GM10266 (cell line): ENCODE results near the gene ZNF579.

ENCODE experiments used
- DNase-seq: peaks from one replicate; pipeline ENCODE4 v3.0.0; 2012; ENCODE audit errors: extremely low spot score
- TF ChIP-seq, protein P1 (sequence below): IDR thresholded peaks from 2 replicates; pipeline ENCODE4 v1.5.1; 2012; ENCODE audit warnings: mild to moderate bottlenecking, low read depth; ENCODE audit not compliant: control insufficient read depth, insufficient read depth; ENCODE audit errors: missing control alignments

The ZNF579 gene

DNA sequence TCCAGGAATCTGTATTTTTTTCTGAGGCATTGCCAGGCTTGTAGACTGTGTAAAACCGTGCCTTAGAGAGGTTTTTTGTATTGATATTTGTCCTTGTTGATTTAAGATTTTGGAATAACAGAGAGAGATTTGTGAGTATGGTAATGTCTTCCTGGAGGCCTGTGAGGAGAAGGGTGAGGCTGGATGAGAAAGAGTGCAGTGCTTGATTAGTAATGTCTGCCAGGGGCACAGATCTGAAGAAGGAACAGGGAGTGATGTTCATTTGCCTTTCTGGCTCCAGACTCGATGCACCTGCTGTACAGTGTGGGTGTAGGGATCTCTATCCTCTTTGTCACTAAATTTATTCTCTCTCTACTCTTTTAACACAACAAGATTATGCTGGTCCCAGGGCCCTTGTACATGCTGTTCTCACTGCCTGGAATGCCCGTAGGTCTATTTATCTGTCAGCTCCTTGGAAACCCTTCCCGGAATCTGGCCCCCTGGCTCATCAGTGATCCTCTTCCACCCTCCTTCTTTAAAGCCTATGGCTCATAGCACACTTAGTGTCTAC is 14.4 kb upstream of the ZNF579 start:
- TF ChIP-seq, protein P1, sequence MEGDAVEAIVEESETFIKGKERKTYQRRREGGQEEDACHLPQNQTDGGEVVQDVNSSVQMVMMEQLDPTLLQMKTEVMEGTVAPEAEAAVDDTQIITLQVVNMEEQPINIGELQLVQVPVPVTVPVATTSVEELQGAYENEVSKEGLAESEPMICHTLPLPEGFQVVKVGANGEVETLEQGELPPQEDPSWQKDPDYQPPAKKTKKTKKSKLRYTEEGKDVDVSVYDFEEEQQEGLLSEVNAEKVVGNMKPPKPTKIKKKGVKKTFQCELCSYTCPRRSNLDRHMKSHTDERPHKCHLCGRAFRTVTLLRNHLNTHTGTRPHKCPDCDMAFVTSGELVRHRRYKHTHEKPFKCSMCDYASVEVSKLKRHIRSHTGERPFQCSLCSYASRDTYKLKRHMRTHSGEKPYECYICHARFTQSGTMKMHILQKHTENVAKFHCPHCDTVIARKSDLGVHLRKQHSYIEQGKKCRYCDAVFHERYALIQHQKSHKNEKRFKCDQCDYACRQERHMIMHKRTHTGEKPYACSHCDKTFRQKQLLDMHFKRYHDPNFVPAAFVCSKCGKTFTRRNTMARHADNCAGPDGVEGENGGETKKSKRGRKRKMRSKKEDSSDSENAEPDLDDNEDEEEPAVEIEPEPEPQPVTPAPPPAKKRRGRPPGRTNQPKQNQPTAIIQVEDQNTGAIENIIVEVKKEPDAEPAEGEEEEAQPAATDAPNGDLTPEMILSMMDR = no peak
- DNase-seq = no peak

DNA sequence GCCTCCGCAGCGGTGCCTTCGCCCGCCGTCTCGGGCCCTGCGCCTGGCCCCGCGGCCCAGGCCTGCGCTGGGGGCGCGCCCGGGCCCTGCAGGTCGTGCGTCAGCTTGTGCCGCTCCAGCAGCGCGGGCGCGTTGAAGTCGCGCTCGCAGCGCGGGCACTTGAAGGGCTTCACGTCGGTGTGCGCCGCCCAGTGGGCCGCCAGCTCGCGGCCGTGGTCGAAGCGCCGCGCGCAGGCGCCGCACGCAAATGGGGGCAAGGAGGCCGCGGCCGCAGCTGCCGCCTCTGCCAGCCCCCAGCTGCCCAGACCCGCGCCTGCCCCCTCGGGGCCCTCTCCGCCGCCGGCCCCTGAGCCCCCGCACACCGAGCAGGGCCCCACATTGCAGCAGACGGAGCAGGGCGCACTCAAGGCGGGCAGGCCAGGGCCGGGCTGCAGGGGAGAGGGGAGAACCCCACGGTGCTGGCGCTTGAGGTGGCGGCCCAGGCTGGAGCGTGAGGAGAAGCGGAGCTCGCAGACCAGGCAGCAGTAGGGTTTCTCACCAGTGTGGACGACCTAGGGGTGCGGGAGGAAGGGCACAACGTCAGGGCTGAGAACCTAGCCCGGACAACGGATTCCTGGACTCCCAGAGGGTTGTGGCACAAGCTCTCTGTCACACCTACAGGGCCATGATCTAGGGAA is 12.6 kb upstream of the ZNF579 start:
- no peak for DNase-seq
- TF ChIP-seq, protein P1 = no peak

DNA sequence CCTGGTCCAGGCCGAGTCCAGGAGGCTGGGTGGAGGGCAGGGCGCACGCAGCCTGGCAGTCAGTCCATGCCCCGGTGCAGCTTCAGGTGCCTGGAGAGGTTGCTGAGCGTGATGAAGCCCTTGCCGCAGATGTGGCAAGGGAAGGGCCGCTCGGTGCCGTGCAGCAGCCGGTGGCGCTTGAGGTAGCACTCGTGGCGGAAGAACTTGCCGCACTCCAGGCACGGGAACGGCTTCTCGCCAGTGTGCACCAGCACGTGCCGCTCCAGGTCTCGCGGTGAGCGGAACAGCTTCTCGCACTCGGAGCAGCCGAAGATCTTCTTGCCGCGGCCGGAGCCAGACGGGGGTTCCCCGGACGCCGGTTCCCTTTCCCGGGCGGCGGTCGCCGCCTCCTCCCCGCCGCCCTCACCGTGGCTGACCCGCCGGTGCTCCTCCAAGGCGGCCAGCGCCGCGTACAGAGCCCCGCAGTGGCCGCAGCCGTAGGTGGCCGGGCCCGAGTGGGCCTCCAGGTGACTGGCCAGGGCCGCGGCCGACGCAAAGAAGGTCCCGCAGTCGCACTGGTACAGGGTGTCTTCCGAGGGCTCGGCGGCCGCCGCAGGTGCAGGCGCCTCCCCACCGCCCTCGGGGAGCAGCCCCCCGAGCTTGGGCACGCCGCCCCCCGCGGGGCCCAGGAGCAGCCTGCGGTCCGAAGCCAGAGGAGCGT is 11.9 kb upstream of the ZNF579 start:
- DNase-seq = no peak
- TF ChIP-seq, protein P1 = no peak

DNA sequence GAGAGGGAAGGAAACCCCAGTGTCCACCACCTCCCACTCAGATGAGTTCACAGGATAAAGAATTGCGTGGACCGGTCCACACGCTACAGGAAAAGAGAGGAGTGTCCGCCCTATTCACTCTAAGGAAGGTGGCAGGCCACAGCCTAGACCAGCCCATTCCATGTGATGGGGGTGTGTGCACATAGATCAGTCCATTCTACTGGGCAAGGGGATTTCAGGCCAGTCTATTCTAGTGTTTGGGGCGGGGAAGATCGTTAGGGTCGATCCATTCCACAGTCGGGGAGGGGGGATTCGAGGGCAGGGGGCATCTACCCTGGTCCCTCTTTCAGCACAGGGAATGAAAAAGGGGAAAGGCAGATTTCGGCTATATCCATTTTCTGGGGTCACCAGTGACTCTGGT is 10.9 kb upstream of the ZNF579 start:
- TF ChIP-seq, protein P1 = no peak
- no peak for DNase-seq

DNA sequence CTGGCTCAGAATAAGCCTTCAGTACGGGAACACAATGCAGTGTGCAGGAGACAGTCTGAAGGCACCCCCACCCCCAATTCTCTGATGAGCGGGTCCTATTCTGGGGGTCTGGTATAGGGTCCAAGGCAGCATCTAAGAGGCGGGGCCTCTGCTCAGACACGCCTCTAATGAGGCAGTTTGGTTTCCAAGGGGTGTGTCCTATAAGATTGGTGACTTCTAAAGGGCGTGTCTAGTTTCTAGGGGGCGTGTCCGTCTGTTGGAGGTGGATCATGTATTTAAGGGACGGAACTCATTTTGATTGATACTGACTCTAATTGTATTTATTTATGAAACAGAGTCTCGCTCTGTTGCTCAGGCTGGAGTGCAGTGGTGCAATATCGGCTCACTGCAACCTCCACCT is 10.0 kb upstream of the ZNF579 start:
- DNase-seq = no peak
- TF ChIP-seq, protein P1 = no peak

DNA sequence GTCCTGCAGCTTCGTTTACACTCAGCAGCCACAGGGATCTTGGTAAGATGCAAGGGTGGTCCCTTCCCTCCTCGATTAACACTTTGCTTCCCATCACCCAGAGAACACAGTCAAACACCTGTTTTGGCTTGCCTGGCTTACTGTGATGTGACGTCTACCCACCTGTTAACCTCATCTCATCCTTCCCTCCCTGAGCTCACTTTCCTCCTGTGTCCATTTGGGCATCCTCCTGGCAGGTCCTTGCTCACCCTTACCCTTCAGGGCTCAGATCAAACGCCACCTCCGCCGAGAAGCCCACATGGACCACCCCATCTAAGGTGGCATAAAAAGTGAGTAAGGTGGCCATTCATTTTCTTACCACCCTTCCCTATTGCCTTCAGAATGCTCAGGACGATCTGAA is 9.5 kb upstream of the ZNF579 start:
- TF ChIP-seq, protein P1 = no peak
- DNase-seq = no peak

DNA sequence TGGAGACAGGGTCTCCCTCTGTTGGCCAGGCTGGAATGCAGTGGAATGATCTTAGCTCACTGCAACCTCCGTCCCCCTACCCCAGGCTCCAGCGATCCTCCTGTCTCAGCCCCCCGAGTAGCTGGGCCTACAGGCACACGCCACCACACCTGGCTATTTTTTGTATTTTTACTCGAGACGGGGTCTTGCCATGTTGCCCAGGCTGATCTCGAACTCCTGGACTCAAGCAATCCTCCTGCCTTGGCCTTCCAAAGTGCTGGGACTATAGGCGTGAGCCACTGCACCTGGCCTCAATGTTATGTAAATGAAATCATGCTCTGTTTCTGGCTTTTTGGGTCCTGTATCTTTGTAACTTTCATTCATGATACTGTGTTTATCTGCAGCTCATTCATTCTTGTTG is 8.1 kb upstream of the ZNF579 start:
- no peak for DNase-seq
- TF ChIP-seq, protein P1 = no peak
